GM21786 (cell line): Measurements from ENCODE around the gene UBALD2.
"Not testable (repeated sequence)": the region's sequence is repeated elsewhere in the genome, so short reads cannot be mapped to it uniquely, and the experiment has no call there.

Experiments
- ATAC-seq: cut with Tn5 transposase; IDR thresholded peaks from one replicate; pipeline ENCODE4 v1.9.1; 2021; ENCODE audit not compliant: unreplicated experiment

The UBALD2 gene

GRCh38 chr17:76265624-76266243 lies 586 bp downstream of the UBALD2 start:
- ATAC-seq, result no peak

DNA sequence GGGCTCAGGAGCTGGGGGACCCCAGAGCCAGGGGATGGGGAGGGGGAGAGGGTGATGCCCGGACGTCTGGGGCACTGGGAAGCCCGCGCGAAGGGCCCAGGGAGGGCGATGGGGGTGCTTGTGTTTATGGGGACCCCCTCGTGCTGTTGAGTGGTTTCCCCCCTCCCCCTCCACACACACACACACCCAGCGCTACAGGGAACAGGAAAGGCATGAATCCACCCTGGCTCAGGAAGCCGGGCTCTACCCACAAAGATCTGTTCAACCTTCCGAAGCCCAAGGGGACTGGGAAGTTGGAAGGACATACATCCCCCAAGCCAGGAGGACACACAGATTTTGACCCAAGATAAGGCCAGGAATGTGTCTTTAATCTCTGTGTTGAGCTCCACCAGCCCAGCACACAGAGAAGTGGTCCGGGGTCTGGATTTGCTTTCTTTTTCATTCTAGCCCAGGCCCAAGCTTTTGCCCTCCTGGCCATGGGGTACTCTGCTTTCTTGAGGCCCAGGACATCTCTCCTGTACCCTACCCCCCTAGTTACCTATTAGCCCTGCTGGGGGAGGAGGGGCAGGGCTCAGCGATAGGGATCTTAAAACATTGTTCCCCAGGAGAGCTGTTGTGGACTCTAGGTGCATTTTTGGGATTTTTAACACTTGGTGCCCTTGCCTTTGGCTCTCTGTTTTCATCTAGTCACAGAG lies 1.2 kb downstream of the UBALD2 start:
- no peak for ATAC-seq

GRCh38 chr17:76267051-76267576 lies 2.0 kb downstream of the UBALD2 start:
- ATAC-seq, result no peak

- not testable (repeated sequence) for ATAC-seq
These were observed 2.4 kb downstream of the UBALD2 start for GRCh38 chr17:76267581-76268001.

DNA sequence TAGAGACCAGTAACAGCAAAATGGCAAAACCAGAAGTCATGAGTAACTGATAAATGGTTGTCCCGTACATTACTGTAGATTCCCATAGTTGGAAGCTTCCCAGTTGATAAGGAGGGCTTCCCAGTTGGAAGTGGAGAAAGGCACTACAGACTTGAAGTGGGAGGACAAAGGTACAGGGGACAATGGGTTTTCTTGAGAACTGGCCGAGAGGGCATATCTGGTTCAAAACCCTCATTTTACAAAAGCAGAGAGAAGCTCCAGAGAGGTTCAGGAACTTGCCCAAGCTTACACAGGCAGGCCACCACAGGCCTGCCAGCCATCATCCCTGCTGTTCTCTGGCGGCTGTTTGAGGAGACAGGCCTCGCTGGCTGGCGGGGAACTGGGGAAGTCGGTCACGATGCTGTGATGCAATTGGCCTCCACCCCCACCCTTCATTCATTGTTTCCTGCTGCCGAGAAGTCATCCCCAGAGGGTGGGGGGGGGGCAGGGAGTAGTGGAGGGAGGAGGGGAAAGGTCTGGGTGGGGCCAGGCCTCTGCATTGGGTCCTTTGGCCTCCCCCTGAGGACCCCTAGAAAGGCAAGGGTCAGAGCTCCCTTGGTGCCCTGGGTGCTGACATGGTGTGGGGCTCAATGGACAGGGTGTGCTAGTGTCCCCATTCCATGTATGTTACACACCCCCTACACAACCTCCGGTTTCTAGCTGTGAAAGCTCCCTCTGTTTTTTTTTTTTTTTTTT lies 3.0 kb downstream of the UBALD2 start:
- ATAC-seq, result no peak

- no peak for ATAC-seq
These were observed 4.1 kb downstream of the UBALD2 start for GRCh38 chr17:76268991-76269981.

GRCh38 chr17:76270127-76270592 lies 5.0 kb downstream of the UBALD2 start:
- no peak for ATAC-seq

DNA sequence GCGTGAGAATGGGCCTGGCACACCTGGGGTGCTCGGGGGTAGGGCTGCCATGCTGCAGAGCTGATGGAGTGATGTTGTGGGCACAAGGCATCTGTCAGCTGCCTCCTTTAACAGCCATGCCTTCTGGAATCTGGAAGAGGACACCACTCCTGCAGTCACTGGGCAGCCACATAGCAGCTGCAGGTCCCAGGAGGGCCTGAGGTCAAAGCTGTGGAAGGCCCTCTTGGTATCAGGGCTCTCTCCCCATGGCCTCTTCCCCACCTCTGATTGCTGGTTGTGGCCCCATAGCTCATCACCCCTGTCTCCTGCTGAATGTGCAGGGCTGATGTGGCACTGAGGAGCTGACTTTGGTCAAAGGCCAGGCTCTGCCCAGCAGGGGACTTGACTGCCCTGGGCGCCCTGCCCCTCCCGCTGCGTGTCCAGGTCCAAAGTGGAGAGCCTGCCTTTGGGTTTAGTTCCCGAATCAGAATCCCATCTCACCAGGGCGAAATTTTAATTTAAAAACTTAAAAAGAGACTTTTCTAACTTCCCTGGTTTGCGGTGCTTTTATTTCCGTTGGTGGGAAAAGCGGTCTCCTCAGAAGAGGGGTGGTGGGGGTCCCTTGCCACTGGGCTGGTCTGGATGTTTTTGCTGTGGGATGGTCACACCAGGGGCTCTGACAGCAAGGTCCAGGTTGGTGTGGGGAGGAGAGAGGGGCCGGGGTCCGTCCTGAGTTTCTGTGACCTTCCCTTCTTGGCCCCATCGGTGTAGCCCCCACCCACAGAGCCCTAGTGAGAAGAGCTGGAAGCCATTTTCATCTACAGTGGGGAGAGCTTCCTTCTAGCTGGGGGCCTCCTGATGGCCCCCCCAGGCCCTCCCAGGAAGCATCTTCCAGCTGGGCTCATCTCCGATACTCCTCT lies 5.9 kb downstream of the UBALD2 start:
- no peak for ATAC-seq

GRCh38 chr17:76271669-76272540 lies 6.8 kb downstream of the UBALD2 start:
- peak; percentile 48 for ATAC-seq

DNA sequence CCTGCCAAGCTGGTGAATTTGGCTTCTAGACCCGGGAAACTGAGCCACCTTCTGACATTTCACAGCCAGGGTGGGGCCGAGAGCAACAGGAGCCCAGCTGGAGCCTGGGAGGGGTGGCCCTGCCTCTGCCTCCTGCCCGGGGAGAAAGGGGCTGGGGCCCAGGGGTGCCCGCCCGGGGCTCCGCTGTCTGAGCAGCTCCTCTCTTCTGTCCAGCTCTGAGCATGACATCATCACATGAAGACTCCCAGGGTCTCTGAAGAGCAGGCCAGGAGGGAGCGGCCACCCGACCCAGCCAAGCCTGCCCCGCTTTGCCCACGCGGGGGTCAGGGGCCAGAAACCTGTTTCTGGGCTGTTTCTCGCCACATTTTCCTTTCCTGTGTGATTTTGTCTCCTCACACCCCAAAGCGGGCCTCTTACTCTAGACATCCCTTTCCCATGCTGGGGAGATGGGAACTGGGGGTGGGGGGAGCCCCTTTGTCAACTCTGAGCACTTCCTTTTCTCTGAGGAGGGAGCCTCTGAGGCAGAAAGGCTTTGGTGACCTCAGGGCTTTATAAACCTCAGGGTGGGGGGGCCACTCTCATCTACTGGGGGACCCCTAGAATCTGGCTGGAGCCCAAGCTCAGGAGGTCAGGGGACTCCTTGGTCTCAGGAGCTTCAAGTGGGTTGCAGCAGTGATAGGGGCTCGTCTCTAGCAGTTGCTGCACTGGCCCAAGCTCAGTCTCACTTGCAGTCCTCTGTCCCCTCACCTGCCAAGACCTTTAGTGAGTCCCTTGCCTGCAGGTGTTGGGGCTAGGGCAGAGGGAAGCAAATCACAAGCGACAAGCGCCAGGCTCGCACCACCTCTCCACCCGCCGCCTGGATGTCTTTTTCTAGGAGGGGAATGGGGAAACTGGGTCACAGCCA lies 7.6 kb downstream of the UBALD2 start:
- ATAC-seq, result peak; percentile 14

DNA sequence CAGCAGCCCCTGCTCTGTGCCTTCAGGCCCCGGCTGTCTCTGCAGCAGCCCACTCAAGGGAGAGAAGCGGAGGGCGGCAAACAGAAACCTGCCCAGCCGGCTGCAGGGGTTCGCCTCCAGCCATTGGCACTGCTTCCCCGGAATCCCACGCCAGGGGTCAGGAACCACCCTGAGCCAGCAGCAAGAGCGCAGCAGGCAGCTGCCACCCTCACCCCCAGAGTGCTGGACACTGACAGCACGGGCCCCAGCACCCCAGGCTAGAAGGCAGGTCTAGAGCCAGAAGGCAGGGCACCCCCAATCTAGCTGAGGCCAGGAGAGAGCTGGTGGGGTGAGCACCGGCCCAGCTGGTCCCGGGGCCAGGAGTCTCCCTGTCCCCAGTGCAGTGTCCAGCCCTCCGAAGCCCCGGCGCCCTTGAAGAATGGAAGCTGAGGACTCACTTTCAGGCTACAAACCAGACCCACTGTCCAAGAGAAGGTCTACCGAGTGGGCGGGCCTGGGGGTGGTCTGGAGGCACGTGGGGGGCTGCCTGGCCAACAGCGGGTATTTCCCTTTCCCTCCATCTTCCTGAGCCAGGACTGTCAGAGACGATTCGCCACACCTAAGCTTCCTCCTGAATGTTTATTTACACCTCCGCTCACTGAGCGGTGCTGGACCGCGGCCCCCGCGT lies 8.4 kb downstream of the UBALD2 start:
- no peak for ATAC-seq

GRCh38 chr17:76274112-76274956 lies 9.2 kb downstream of the UBALD2 start:
- ATAC-seq, result no peak

GRCh38 chr17:76275382-76276068 lies 10.4 kb downstream of the UBALD2 start:
- ATAC-seq, result no peak

- ATAC-seq, result no peak
These were observed 10.9 kb downstream of the UBALD2 start for GRCh38 chr17:76276069-76276431.

DNA sequence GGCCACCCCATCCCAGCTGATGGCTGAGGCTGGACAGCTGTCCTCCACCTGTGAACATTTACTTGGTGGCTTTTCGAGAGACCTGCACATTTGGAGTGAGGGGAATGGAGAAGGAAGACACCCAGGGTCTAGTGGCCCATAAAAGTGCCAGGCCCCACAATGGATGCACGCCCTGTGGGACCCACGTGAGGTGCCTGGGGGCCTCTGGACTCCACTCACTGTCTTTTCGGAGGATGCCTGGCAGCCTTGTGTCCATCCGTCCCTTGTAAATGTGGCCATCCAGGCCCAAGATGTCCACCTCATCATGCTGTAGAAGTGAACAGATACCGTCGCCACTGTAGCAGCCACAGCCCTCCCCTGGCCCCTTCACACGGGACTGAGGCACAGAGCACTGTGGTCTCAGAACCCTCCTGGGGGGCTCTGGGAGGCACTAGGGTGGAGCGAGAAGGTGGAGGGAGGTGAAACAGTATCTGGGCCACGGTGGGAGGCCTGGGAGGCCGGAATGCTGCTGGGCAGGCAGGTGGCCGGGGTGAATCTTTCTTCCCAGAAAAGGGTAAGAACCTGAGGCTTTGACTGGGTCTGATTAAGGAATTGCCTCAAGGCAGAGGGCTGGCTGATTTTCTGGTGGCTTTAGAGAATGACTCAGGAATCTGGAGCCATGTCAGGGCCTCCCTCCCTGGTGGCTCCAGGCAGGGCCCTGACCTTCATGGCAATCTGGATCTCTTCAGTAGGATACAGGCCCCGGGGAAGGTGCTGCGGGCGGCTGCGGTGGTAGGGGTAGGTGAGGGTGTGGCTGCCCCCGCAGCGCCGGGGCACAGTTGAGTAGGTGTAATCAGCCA lies 11.5 kb downstream of the UBALD2 start:
- no peak for ATAC-seq
